GM18498 (cell line): ENCODE measurements around the gene XIRP1.

Experiments
- ATAC-seq: cut with Tn5 transposase; IDR thresholded peaks from one replicate; pipeline ENCODE4 v1.9.1; 2021; ENCODE audit warnings: mild to moderate bottlenecking, moderate library complexity; ENCODE audit not compliant: unreplicated experiment

XIRP1 gene

GRCh38 chr3:39168156-39168780 is 24.1 kb downstream of the XIRP1 start:
- ATAC-seq, result no peak

GRCh38 chr3:39166932-39167532 is 25.4 kb downstream of the XIRP1 start:
- no peak for ATAC-seq

GRCh38 chr3:39166134-39166710 is 26.2 kb downstream of the XIRP1 start:
- no peak for ATAC-seq

GRCh38 chr3:39165518-39165917 is 26.9 kb downstream of the XIRP1 start:
- no peak for ATAC-seq

- ATAC-seq, result no peak
These were observed 28.0 kb downstream of the XIRP1 start for GRCh38 chr3:39164414-39164813.

GRCh38 chr3:39158148-39158715 is 34.2 kb downstream of the XIRP1 start:
- no peak for ATAC-seq

GRCh38 chr3:39157359-39157758 is 35.0 kb downstream of the XIRP1 start:
- no peak for ATAC-seq

GRCh38 chr3:39156421-39156820 is 36.0 kb downstream of the XIRP1 start:
- ATAC-seq, result no peak

GRCh38 chr3:39154280-39155021 is 37.9 kb downstream of the XIRP1 start:
- ATAC-seq, result no peak

- no peak for ATAC-seq
These were observed 38.5 kb downstream of the XIRP1 start for GRCh38 chr3:39153977-39154279.

- no peak for ATAC-seq
These were observed 41.4 kb downstream of the XIRP1 start for GRCh38 chr3:39150803-39151631.

GRCh38 chr3:39150148-39150802 is 42.1 kb downstream of the XIRP1 start:
- no peak for ATAC-seq

- ATAC-seq, result no peak
These were observed 42.8 kb downstream of the XIRP1 start for GRCh38 chr3:39149498-39150147.

- ATAC-seq, result no peak
These were observed 43.3 kb downstream of the XIRP1 start for GRCh38 chr3:39149059-39149455.

- no peak for ATAC-seq
These were observed 43.8 kb downstream of the XIRP1 start for GRCh38 chr3:39148435-39149058.

GRCh38 chr3:39147711-39148434 is 44.5 kb downstream of the XIRP1 start:
- ATAC-seq, result peak; percentile 36

GRCh38 chr3:39146611-39147591 is 45.5 kb downstream of the XIRP1 start:
- peak; percentile 10 for ATAC-seq
